H1 (cell line): Measurements from ENCODE around the gene PFKFB3. TPM values are rescaled to one million over a fixed set of nuclear protein-coding genes. Genes with fewer than 3 reads are reported as not detected.

Source experiments
- CTCF ChIA-PET: fragments of 300-600 bp; sonication (Branson Sonifier 250); formaldehyde crosslinking; loops from one replicate; lab custom pipeline; 2021; ENCODE audit not compliant: partially characterized antibody; lab: Charles Lee
- POLR2A ChIA-PET: fragments of 300-600 bp; sonication (Branson Sonifier 250); formaldehyde crosslinking; loops from one replicate; lab custom pipeline; 2021; ENCODE audit warnings: inconsistent platforms; ENCODE audit not compliant: partially characterized antibody; lab: Charles Lee
- DNase-seq, 2 experiments: peaks; one replicate each; pipeline versions ENCODE4 v3.0.0 to v3.0.0-alpha.2; 2010 to 2022; ENCODE audit warnings: low spot score in 2 of 2, low read depth in 1 of 2, mixed read lengths in 1 of 2
- FAIRE-seq: peaks from 2 replicates; lab custom pipeline; 2011; peaks lifted over from hg19 to GRCh38; lab: Jason Lieb, UNC
- H2AFZ ChIP-seq: 2 replicates; pipeline ENCODE4 v1.8.1; 2012; ENCODE audit warnings: low read length, inconsistent platforms
- H2AK5ac ChIP-seq: 2 replicates; pipeline ENCODE4 v1.6.1; 2013; ENCODE audit warnings: low read depth, low read length
- H2BK120ac ChIP-seq: replicated peaks from 2 replicates; pipeline ENCODE3; 2013; ENCODE audit warnings: low read depth, low read length, inconsistent platforms
- H2BK12ac ChIP-seq: 2 replicates; pipeline ENCODE4 v1.6.1; 2013; ENCODE audit warnings: low read depth, low read length
- H2BK15ac ChIP-seq: 2 replicates; pipeline ENCODE4 v1.6.1; 2013; ENCODE audit warnings: low read length
- H2BK20ac ChIP-seq: 2 replicates; pipeline ENCODE4 v1.6.1; 2013; ENCODE audit warnings: low read length
- H2BK5ac ChIP-seq: 2 replicates; pipeline ENCODE4 v1.6.1; 2013; ENCODE audit warnings: low read depth, low read length
- H3K14ac ChIP-seq: 2 replicates; pipeline ENCODE4 v1.6.1; 2013; ENCODE audit warnings: inconsistent platforms; ENCODE audit not compliant: insufficient read length
- H3K18ac ChIP-seq: 2 replicates; pipeline ENCODE4 v1.6.1; 2013; ENCODE audit warnings: low read length; ENCODE audit errors: extremely low read depth
- H3K23ac ChIP-seq: 2 replicates; pipeline ENCODE4 v1.6.1; 2013; ENCODE audit warnings: inconsistent platforms; ENCODE audit not compliant: insufficient read length
- H3K23me2 ChIP-seq: 2 replicates; pipeline ENCODE4 v1.6.1; 2013; ENCODE audit warnings: low read depth, low read length
- H3K27ac ChIP-seq: 2 replicates; pipeline ENCODE4 v1.6.1; 2011; ENCODE audit warnings: low read depth, low read length, inconsistent platforms
- H3K27me3 ChIP-seq, 4 experiments: replicated peaks in 1 of 4; 1 replicate in 1 of 4; 2 replicates in 3 of 4; pipeline versions ENCODE4 v1.6.1 to v1.8.1; 2011 to 2013; ENCODE audit warnings: low read length in 3 of 4, mild to moderate bottlenecking in 3 of 4, inconsistent platforms in 2 of 4, mixed read lengths in 2 of 4, moderate library complexity in 1 of 4; ENCODE audit not compliant: control insufficient read depth in 3 of 4, insufficient read depth in 3 of 4; ENCODE audit errors: extremely low read depth in 1 of 4
- H3K36me3 ChIP-seq, 4 experiments: 2 replicates each; pipeline versions ENCODE4 v1.6.1 to v1.8.1; 2011 to 2013; ENCODE audit warnings: mild to moderate bottlenecking in 4 of 4, low read length in 3 of 4, moderate library complexity in 2 of 4, control low read depth in 1 of 4, inconsistent platforms in 1 of 4; ENCODE audit not compliant: insufficient read depth in 4 of 4, control insufficient read depth in 2 of 4
- H3K4ac ChIP-seq: replicated peaks from 2 replicates; pipeline ENCODE3; 2013; ENCODE audit warnings: low read length, low read depth, mixed read lengths, inconsistent platforms; ENCODE audit not compliant: insufficient read length
- H3K4me1 ChIP-seq, 4 experiments: replicated peaks in 1 of 4; 1 replicate in 1 of 4; 2 replicates in 3 of 4; pipeline versions ENCODE4 v1.6.1 to v1.8.1; 2011 to 2013; ENCODE audit warnings: low read length in 3 of 4, inconsistent platforms in 2 of 4, mixed read lengths in 1 of 4; ENCODE audit not compliant: insufficient read depth in 4 of 4, control insufficient read depth in 3 of 4
- H3K4me2 ChIP-seq, 2 experiments: 2 replicates each; pipeline versions ENCODE4 v1.6.1 to v1.8.1; 2011 to 2013; ENCODE audit warnings: low read depth in 2 of 2, low read length in 2 of 2, control low read depth in 1 of 2, inconsistent platforms in 1 of 2, mild to moderate bottlenecking in 1 of 2; ENCODE audit not compliant: insufficient read depth in 1 of 2
- H3K4me3 ChIP-seq, 4 experiments: fragments of 200-600, 300-600 bp in 1 of 4; sonication (generic), shearing (Covaris generic), sonication (Bioruptor Twin) in 1 of 4; 2 replicates each; pipeline versions ENCODE4 v1.5.1 to v1.8.1; 2011 to 2016; ENCODE audit warnings: low read length in 4 of 4, low read depth in 3 of 4, control low read depth in 2 of 4, inconsistent platforms in 2 of 4, mild to moderate bottlenecking in 2 of 4, mixed read lengths in 1 of 4, moderate library complexity in 1 of 4; ENCODE audit not compliant: insufficient read depth in 2 of 4; ENCODE audit errors: extremely low read depth in 1 of 4
- H3K56ac ChIP-seq: replicated peaks from 2 replicates; pipeline ENCODE3; 2013; ENCODE audit warnings: low read depth, mild to moderate bottlenecking, mixed read lengths, low read length, inconsistent platforms; ENCODE audit not compliant: insufficient read length
- H3K79me1 ChIP-seq: 2 replicates; pipeline ENCODE4 v1.6.1; 2013; ENCODE audit warnings: low read depth, low read length, control low read depth
- H3K79me2 ChIP-seq, 2 experiments: 2 replicates each; pipeline versions ENCODE4 v1.6.1 to v1.8.1; 2012 to 2013; ENCODE audit warnings: low read length in 2 of 2, mild to moderate bottlenecking in 2 of 2, inconsistent platforms in 1 of 2; ENCODE audit not compliant: insufficient read depth in 2 of 2, control insufficient read depth in 1 of 2
- H3K9ac ChIP-seq, 4 experiments: replicated peaks in 1 of 4; 1 replicate in 1 of 4; 2 replicates in 3 of 4; pipeline versions ENCODE4 v1.6.1 to v1.8.1; 2011 to 2013; ENCODE audit warnings: low read depth in 3 of 4, low read length in 3 of 4, control low read depth in 2 of 4, mild to moderate bottlenecking in 2 of 4, moderate library complexity in 2 of 4, inconsistent platforms in 1 of 4; ENCODE audit errors: extremely low read depth in 1 of 4
- H3K9me3 ChIP-seq, 2 experiments: 2 replicates each; pipeline versions ENCODE4 v1.6.1 to v1.8.1; 2012 to 2013; ENCODE audit warnings: mild to moderate bottlenecking in 2 of 2, moderate library complexity in 2 of 2, control low read depth in 1 of 2, inconsistent platforms in 1 of 2, low read depth in 1 of 2, low read length in 1 of 2, mixed read lengths in 1 of 2; ENCODE audit not compliant: insufficient read depth in 2 of 2
- H4K20me1 ChIP-seq, 2 experiments: replicated peaks in 1 of 2; 2 replicates each; pipeline versions ENCODE3 to v1.8.1; 2011 to 2013; ENCODE audit warnings: inconsistent platforms in 2 of 2, low read length in 2 of 2, mild to moderate bottlenecking in 1 of 2; ENCODE audit not compliant: insufficient read depth in 2 of 2, control insufficient read depth in 1 of 2
- H4K5ac ChIP-seq: 2 replicates; pipeline ENCODE4 v1.6.1; 2013; ENCODE audit warnings: low read length, low read depth, mixed read lengths, inconsistent platforms; ENCODE audit not compliant: insufficient read length
- H4K8ac ChIP-seq: 2 replicates; pipeline ENCODE4 v1.8.0; 2013; ENCODE audit warnings: mild to moderate bottlenecking, moderate library complexity, low read length, inconsistent platforms; ENCODE audit not compliant: insufficient read depth; ENCODE audit errors: extremely low read depth
- H4K91ac ChIP-seq: replicated peaks from 2 replicates; pipeline ENCODE3; 2013; ENCODE audit warnings: low read length, mixed read lengths, inconsistent platforms; ENCODE audit not compliant: insufficient read length
- RAD21 ChIP-seq, 2 experiments: IDR thresholded peaks in 1 of 2; conservative IDR thresholded peaks in 1 of 2; 2 replicates each; pipeline ENCODE4 v1.6.1; 2011; ENCODE audit warnings: low read depth in 2 of 2, low read length in 2 of 2, improper control_type of control experiment in 1 of 2, inconsistent platforms in 1 of 2, mild to moderate bottlenecking in 1 of 2, moderate library complexity in 1 of 2
- WGBS, 2 experiments: shearing (Covaris generic) in 1 of 2; methylation state at CpG; one replicate each; pipeline versions ENCODE4 v1.1.6 to v1.1.7; 2013 to 2015; ENCODE audit warnings: low lambda C conversion rate in 2 of 2, mixed read lengths in 2 of 2, inconsistent platforms in 1 of 2, low coverage in 1 of 2, missing lambda C conversion rate in 1 of 2; ENCODE audit not compliant: insufficient replicate concordance in 2 of 2, insufficient coverage in 1 of 2, insufficient read length in 1 of 2; ENCODE audit errors: extremely low coverage in 1 of 2, missing lambda C conversion rate in 1 of 2; 5-methylcytosine and 5-hydroxymethylcytosine counted together
- polyA plus RNA-seq, 7 experiments: library from polyadenylated mRNA; depleted of rRNA in 3 of 7; stranded (reverse) in 5 of 7; unstranded in 2 of 7; fragments of >200 nt in 5 of 7; fragments of 200-250 nt in 2 of 7; gene quantifications; 1 replicate in 5 of 7; 2 replicates in 1 of 7; 4 replicates in 1 of 7; pipeline versions ENCODE4 v1.2.1 to v1.2.3, GENCODE V29; 2011 to 2013; ENCODE audit warnings: missing spikeins in 2 of 7, mixed read lengths in 2 of 7
- total RNA-seq: library from RNA; stranded (reverse); fragmentation: NEBNext Ultra II Directional; extraction: Animal tissue kit (Norgen Biotek cat#: 25700); gene quantifications from 2 replicates; pipeline ENCODE4 v1.2.1, GENCODE V29; 2021

PFKFB3 gene
- total and polyA plus RNA-seq, 2 of the 8 experiments (the other 6 are each of a cell fraction or from before 2014, with no cell fraction given), result 15.6 to 32.0 TPM

DNA sequence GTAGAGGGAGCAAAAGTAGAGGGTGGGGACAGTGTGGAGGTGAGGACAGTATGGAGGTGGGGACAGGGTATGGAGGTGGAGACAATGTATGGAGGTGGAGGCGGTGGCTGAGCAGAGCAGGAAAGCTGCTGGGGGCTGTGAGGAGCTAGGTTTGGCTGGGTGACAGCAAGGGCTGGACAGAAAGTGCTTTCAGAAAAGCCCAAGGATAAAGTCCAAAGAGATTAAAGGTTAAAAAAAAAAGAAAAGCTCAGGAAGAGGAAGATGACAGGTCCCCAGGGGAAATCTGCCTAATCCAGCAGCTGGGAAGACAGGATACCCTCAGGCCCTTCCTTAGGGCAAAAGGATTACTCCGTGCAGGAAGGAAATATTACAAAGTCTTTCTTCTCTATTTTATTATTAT lies 32.1 kb upstream of the PFKFB3 start:
- Histone ChIP-seq H3K79me1 (peaks cover 9% of the 10 kb centered on the region), H4K91ac (no peak overlapping the region), H3K36me3 (peaks cover 0 to 2% (median under 1%) of the 10 kb centered on the region in 4 experiments; a peak in 1 of 8 replicates), H3K23me2 (no peaks in the 10 kb centered on the region), H4K20me1 (peaks cover 5 to 17% of the 10 kb centered on the region in 2 experiments), H3K9me3 (no peaks in the 10 kb centered on the region), H2BK120ac (no peak overlapping the region), H3K79me2 (peaks cover 0 to 41% of the 10 kb centered on the region in 2 experiments; a peak in 2 of 4 replicates), H3K18ac (no peak overlapping the region), H4K8ac (no peak overlapping the region), H2BK5ac (no peak overlapping the region), H3K14ac (no peak overlapping the region), H2BK15ac (no peak overlapping the region), H3K4ac (no peak overlapping the region), H2BK20ac (no peak overlapping the region), H3K4me1 (no peaks in the 10 kb centered on the region), H3K4me2 (no peak overlapping the region), H2AFZ (no peak overlapping the region), H3K23ac (no peak overlapping the region), H2BK12ac (no peak overlapping the region), H3K9ac (no peak overlapping the region), H3K4me3 (no peak overlapping the region), H2AK5ac (no peak overlapping the region), H3K56ac (no peak overlapping the region), H3K27ac (no peak overlapping the region), H3K27me3 (no peaks in the 10 kb centered on the region), H4K5ac (no peak overlapping the region)
- FAIRE-seq (no peak), DNase-seq (no peak)
- 69% methylated on average over 2 of the region's 2 CpGs; no CpG with 5 or more reads in 1 of the 2 experiments for WGBS, 2 experiments
- ChIA-PET CTCF (interaction anchor here (0.5 to 4.7 kb wide), 4 partner anchors 19 to 231 kb away, joined by 3 to 27 read pairs (median 8); partner anchors contain the start of gene PFKFB3), POLR2A (interaction anchor here (1.2 kb wide), 1 partner anchor 12 kb away, joined by 4 read pairs; no protein-coding TSS in a partner anchor)
- TF ChIP-seq RAD21 (IDR thresholded peaks at IDR 0.05 in 1 of 2, conservative IDR thresholded peaks at IDR 0.05 in 1 of 2; ENCODE audit: low read depth in 2 of 2, low read length in 2 of 2), result no peak
